HepG2 (cell line): ENCODE results near the gene CFAP90. TPM values are rescaled to one million over a fixed set of nuclear protein-coding genes. Genes with fewer than 3 reads are reported as not detected.

ENCODE experiments used
- ATAC-seq: fragments of 200-7000 bp; cut with Tn5 transposase; 3 replicates; pipeline ENCODE4 v1.9.1; 2020; ENCODE audit warnings: mild to moderate bottlenecking, moderate library complexity
- BruUV-seq: library from RNA; stranded (reverse); fragments of 400-500 nt; replicated peaks from 2 replicates; lab custom pipeline; 2021; lab: Mats Ljungman, UMichigan
- CTCF ChIA-PET: fragments of 300-600 bp; formaldehyde crosslinking; extraction: SDS; loops from one replicate; lab custom pipeline; 2021; ENCODE audit warnings: low total read pairs, inconsistent platforms, low intra/inter-chr PET ratio; lab: Yijun Ruan, JAX
- POLR2A ChIA-PET: fragments of 350-600 bp; sonication (Branson Sonifier 250); formaldehyde crosslinking; loops from one replicate; lab custom pipeline; 2020; ENCODE audit warnings: antibody characterized with exemption, inconsistent platforms; lab: Yijun Ruan, JAX
- DNase-seq: peaks from one replicate; pipeline ENCODE4 v3.0.0-alpha.2; 2015; ENCODE audit warnings: low spot score
- FAIRE-seq: peaks from 3 replicates; lab custom pipeline; 2011; peaks lifted over from hg19 to GRCh38; lab: Jason Lieb, UNC
- H2AFZ ChIP-seq: one replicate; pipeline ENCODE4 v1.6.1; 2011; ENCODE audit warnings: low read length, inconsistent platforms
- H3K27ac ChIP-seq: fragments of 300-600 bp; 3 replicates; pipeline ENCODE4 v1.8.0; 2011; ENCODE audit warnings: mixed run types, mild to moderate bottlenecking, mixed read lengths, low read length, inconsistent platforms; ENCODE audit not compliant: insufficient read depth; ENCODE audit errors: extremely low read length
- H3K27me3 ChIP-seq, 2 experiments: fragments of 200-600 bp in 1 of 2; 2 replicates in 1 of 2; 3 replicates in 1 of 2; pipeline versions ENCODE4 v1.6.0 to v1.8.0; 2011; ENCODE audit warnings: low read length in 2 of 2, mild to moderate bottlenecking in 2 of 2, moderate library complexity in 2 of 2, inconsistent platforms in 1 of 2; ENCODE audit not compliant: insufficient read depth in 2 of 2, control insufficient read depth in 1 of 2
- H3K36me3 ChIP-seq, 2 experiments: fragments of 200-600 bp in 1 of 2; replicated peaks in 1 of 2; 2 replicates in 1 of 2; 3 replicates in 1 of 2; pipeline versions ENCODE4 v1.5.1 to v1.8.0; 2011; ENCODE audit warnings: low read length in 2 of 2, inconsistent platforms in 1 of 2; ENCODE audit not compliant: insufficient read depth in 2 of 2, control insufficient read depth in 1 of 2
- H3K4me1 ChIP-seq: 2 replicates; pipeline ENCODE4 v1.5.1; 2012; ENCODE audit warnings: low read length, inconsistent platforms; ENCODE audit not compliant: insufficient read depth
- H3K4me2 ChIP-seq: 2 replicates; pipeline ENCODE4 v1.6.0; 2011; ENCODE audit warnings: low read depth, low read length, inconsistent platforms
- H3K4me3 ChIP-seq, 3 experiments: fragments of 200-600 bp in 1 of 3; sonication (generic), shearing (Covaris generic) in 1 of 3; replicated peaks in 1 of 3; 2 replicates each; pipeline ENCODE4 v1.5.1; 2011 to 2016; ENCODE audit warnings: low read length in 3 of 3, inconsistent platforms in 2 of 3, low read depth in 2 of 3, mild to moderate bottlenecking in 2 of 3, control low read depth in 1 of 3, mixed read lengths in 1 of 3; ENCODE audit not compliant: insufficient read depth in 1 of 3
- H3K79me2 ChIP-seq: one replicate; pipeline ENCODE4 v1.6.1; 2011; ENCODE audit warnings: low read length, inconsistent platforms; ENCODE audit not compliant: insufficient read depth
- H3K9ac ChIP-seq: 2 replicates; pipeline ENCODE4 v1.6.0; 2011; ENCODE audit warnings: mild to moderate bottlenecking, low read depth, low read length, inconsistent platforms; ENCODE audit not compliant: insufficient read depth
- H3K9me3 ChIP-seq: 2 replicates; pipeline ENCODE4 v1.5.1; 2012; ENCODE audit warnings: mild to moderate bottlenecking, low read length
- H4K20me1 ChIP-seq: 2 replicates; pipeline ENCODE4 v1.6.0; 2011; ENCODE audit warnings: inconsistent platforms, mild to moderate bottlenecking, low read length, moderate library complexity; ENCODE audit not compliant: insufficient read depth
- ATM ChIP-seq: fragments of 450-650 bp; IDR thresholded peaks from 2 replicates; pipeline ENCODE4 v1.7.1; 2017; ENCODE audit warnings: mild to moderate bottlenecking, borderline replicate concordance
- FOSL1 ChIP-seq: sonication (generic); formaldehyde crosslinking; IDR thresholded peaks from 2 replicates; pipeline ENCODE4 v1.9.0; 2021; ENCODE audit warnings: missing genetic modification reagents, borderline replicate concordance
- FOXA1 ChIP-seq, 2 experiments: fragments of 450-650 bp in 1 of 2; sonication (generic) in 1 of 2; formaldehyde crosslinking in 1 of 2; IDR thresholded peaks; 2 replicates each; pipeline versions ENCODE4 v1.4.0 to v1.6.1; 2016 to 2020; ENCODE audit warnings: missing genetic modification reagents in 1 of 2
- GLI4 ChIP-seq: sonication (generic); formaldehyde crosslinking; IDR thresholded peaks from 2 replicates; pipeline ENCODE4 v1.5.1; 2020; ENCODE audit warnings: missing genetic modification reagents, mild to moderate bottlenecking, moderate library complexity, borderline replicate concordance
- KDM3A ChIP-seq: IDR thresholded peaks from 2 replicates; pipeline ENCODE4 v1.6.1; 2018; ENCODE audit warnings: low read depth, missing compliant biosample characterization
- NR0B2 ChIP-seq: sonication (generic); formaldehyde crosslinking; IDR thresholded peaks from 2 replicates; pipeline ENCODE4 v1.4.0; 2020; ENCODE audit warnings: mild to moderate bottlenecking, missing genetic modification reagents
- NR2F1 ChIP-seq, 2 experiments: fragments of 450-650 bp in 1 of 2; formaldehyde crosslinking in 1 of 2; IDR thresholded peaks; 2 replicates each; pipeline versions ENCODE4 v1.5.0 to v1.6.1; 2016 to 2020; ENCODE audit warnings: mild to moderate bottlenecking in 1 of 2, missing compliant biosample characterization in 1 of 2, missing genetic modification reagents in 1 of 2, moderate library complexity in 1 of 2
- SETDB1 ChIP-seq: sonication (generic); formaldehyde crosslinking; IDR thresholded peaks from 2 replicates; pipeline ENCODE4 v1.5.1; 2020; ENCODE audit warnings: missing genetic modification reagents, mild to moderate bottlenecking, borderline replicate concordance
- SMARCE1 ChIP-seq: fragments of 450-650 bp; IDR thresholded peaks from 2 replicates; pipeline ENCODE4 v1.6.1; 2017; ENCODE audit warnings: borderline replicate concordance
- TAF1 ChIP-seq: sonication (generic); formaldehyde crosslinking; IDR thresholded peaks from 2 replicates; pipeline ENCODE4 v1.4.0; 2020; ENCODE audit warnings: missing genetic modification reagents
- XBP1 ChIP-seq: sonication (generic); formaldehyde crosslinking; IDR thresholded peaks from 2 replicates; pipeline ENCODE4 v1.5.0; 2020; ENCODE audit warnings: missing genetic modification reagents
- ZBTB38 ChIP-seq: sonication (generic); formaldehyde crosslinking; IDR thresholded peaks from 2 replicates; pipeline ENCODE4 v1.5.1; 2020; ENCODE audit warnings: mild to moderate bottlenecking, missing genetic modification reagents
- ZBTB4 ChIP-seq: sonication (generic); formaldehyde crosslinking; IDR thresholded peaks from 2 replicates; pipeline ENCODE4 v1.4.0; 2020; ENCODE audit warnings: missing genetic modification reagents, mild to moderate bottlenecking, borderline replicate concordance
- ZNF597 ChIP-seq: sonication (generic); formaldehyde crosslinking; IDR thresholded peaks from 2 replicates; pipeline ENCODE4 v1.5.0; 2020; ENCODE audit warnings: missing genetic modification reagents
- ZNF619 ChIP-seq: sonication (generic); formaldehyde crosslinking; IDR thresholded peaks from 2 replicates; pipeline ENCODE4 v1.4.0; 2020; ENCODE audit warnings: mild to moderate bottlenecking, missing genetic modification reagents
- ZNF724P ChIP-seq: sonication (generic); formaldehyde crosslinking; IDR thresholded peaks from 2 replicates; pipeline ENCODE4 v1.8.0; 2022; ENCODE audit warnings: missing genetic modification reagents, borderline replicate concordance
- WGBS: methylation state at CpG from one replicate; pipeline ENCODE4 v1.1.6; 2017; ENCODE audit warnings: low lambda C conversion rate; 5-methylcytosine and 5-hydroxymethylcytosine counted together
- in situ Hi-C: cut with HindIII; loops from 2 replicates; pipeline ENCODE4 v1.10.0; 2017; ENCODE audit warnings: low pct_unique_long_range_greater_than_20kb; ENCODE audit not compliant: extremely low pct_ligation_motif_present
- intact Hi-C: fragments of 100-400 bp; cut with micrococcal nuclease; formaldehyde crosslinking; loops from one replicate; pipeline ENCODE4 v1.10.0; 2022; ENCODE audit not compliant: unreplicated experiment
- polyA plus RNA-seq, 8 experiments: library from polyadenylated mRNA; depleted of rRNA in 3 of 8; stranded (reverse) in 7 of 8; unstranded in 1 of 8; fragments of >200 nt; fragmentation: Illumina TruSeq in 4 of 8; extraction: Trizol in 4 of 8; gene quantifications; 2 replicates each; pipeline versions ENCODE4 v1.2.1 to v1.2.3, GENCODE V29; 2011 to 2016; ENCODE audit warnings: low read depth in 4 of 8, missing spikeins in 1 of 8, mixed read lengths in 1 of 8; ENCODE audit not compliant: insufficient read depth in 1 of 8
- total RNA-seq, 5 experiments: library from RNA; depleted of rRNA; stranded (reverse); fragments of >200 nt; fragmentation: Illumina TruSeq; extraction: Trizol; gene quantifications; 2 replicates each; pipeline ENCODE4 v1.2.3, GENCODE V29; 2016; ENCODE audit warnings: low read depth in 1 of 5
- TF ChIP-seq, protein P1 (sequence below): sonication (generic); formaldehyde crosslinking; IDR thresholded peaks from 2 replicates; pipeline ENCODE4 v1.4.0; 2020; ENCODE audit warnings: missing genetic modification reagents, borderline replicate concordance

Gene CFAP90
- total and polyA plus RNA-seq, 2 of the 13 experiments (the other 11 are each of a cell fraction or from before 2014, with no cell fraction given), result 0.11 TPM; not detected in 1

GRCh38 chr5:7846327-7846726 lies 4.6 kb downstream of the CFAP90 start:
- CTCF ChIA-PET, result no interaction called here
- H3K79me2 ChIP-seq, result no peaks in the 10 kb centered on the region
- TF ChIP-seq FOSL1 (no peak), NR0B2 (no peak), KDM3A (CRISPR knock-in tag) (no peak), ATM (no peak), ZBTB38 (CRISPR knock-in tag) (no peak), ZNF619 (CRISPR knock-in tag) (no peak), ZBTB4 (CRISPR knock-in tag) (no peak), ZNF724P (no peak), SETDB1 (CRISPR knock-in tag) (no peak), XBP1 (no peak), GLI4 (no peak), FOXA1 (IDR thresholded peaks at IDR 0.05) (no peak), FOXA1 (CRISPR knock-in tag; IDR thresholded peaks at IDR 0.05) (no peak), NR2F1 (CRISPR knock-in tag; IDR thresholded peaks at IDR 0.05) (no peak), TAF1 (no peak), SMARCE1 (no peak), ZNF597 (CRISPR knock-in tag) (no peak)
- TF ChIP-seq, protein P1, sequence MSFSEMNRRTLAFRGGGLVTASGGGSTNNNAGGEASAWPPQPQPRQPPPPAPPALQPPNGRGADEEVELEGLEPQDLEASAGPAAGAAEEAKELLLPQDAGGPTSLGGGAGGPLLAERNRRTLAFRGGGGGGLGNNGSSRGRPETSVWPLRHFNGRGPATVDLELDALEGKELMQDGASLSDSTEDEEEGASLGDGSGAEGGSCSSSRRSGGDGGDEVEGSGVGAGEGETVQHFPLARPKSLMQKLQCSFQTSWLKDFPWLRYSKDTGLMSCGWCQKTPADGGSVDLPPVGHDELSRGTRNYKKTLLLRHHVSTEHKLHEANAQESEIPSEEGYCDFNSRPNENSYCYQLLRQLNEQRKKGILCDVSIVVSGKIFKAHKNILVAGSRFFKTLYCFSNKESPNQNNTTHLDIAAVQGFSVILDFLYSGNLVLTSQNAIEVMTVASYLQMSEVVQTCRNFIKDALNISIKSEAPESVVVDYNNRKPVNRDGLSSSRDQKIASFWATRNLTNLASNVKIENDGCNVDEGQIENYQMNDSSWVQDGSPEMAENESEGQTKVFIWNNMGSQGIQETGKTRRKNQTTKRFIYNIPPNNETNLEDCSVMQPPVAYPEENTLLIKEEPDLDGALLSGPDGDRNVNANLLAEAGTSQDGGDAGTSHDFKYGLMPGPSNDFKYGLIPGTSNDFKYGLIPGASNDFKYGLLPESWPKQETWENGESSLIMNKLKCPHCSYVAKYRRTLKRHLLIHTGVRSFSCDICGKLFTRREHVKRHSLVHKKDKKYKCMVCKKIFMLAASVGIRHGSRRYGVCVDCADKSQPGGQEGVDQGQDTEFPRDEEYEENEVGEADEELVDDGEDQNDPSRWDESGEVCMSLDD (CRISPR knock-in tag), result no peak

More at GRCh38 chr5:7846327-7846726, 4.6 kb downstream of the CFAP90 start:
- no peaks in the 10 kb centered on the region for H4K20me1 ChIP-seq
- no peaks in the 10 kb centered on the region for H3K9me3 ChIP-seq
- no peak overlapping the region for H3K4me3 ChIP-seq
- WGBS, result 7% methylated on average over 5 of the region's 5 CpGs
- in situ Hi-C loops (no loop called here), intact Hi-C loops (no loop called here)
- POLR2A ChIA-PET, result no interaction called here
- no peak overlapping the region for H2AFZ ChIP-seq
- no TSS peak for BruUV-seq
- no peak overlapping the region for H3K27ac ChIP-seq
- DNase-seq (no peak), ATAC-seq (no peak), FAIRE-seq (no peak)
- H3K36me3 ChIP-seq, result no peaks in the 10 kb centered on the region
- H3K9ac ChIP-seq, result no peak overlapping the region
- H3K27me3 ChIP-seq, result peaks cover 3 to 33% of the 10 kb centered on the region in 2 experiments; a peak in 3 of 5 replicates
- H3K4me2 ChIP-seq, result no peak overlapping the region
- peaks cover 12% of the 10 kb centered on the region for H3K4me1 ChIP-seq
